Heart left ventricle (tissue), 13 donors: ENCODE measurements around the gene MSI2.
A peak's percentile ranks its signal among the peaks of the same experiment; 100 is the strongest.

Experiments
- POLR2A ChIP-seq, 2 donors: fragments of 450-650 bp; IDR thresholded peaks; one replicate each; pipeline ENCODE4 v1.6.1; 2017; ENCODE audit warnings: antibody characterized with exemption in 2 of 2, mild to moderate bottlenecking in 2 of 2, moderate library complexity in 2 of 2
- TF ChIP-seq, protein P1 (sequence below), 12 donors: fragments of 200-600 bp; sonication (generic) in 4 of 12; IDR thresholded peaks; one replicate each; pipeline versions ENCODE4 v1.5.0 to v1.8.0; 2018 to 2022; ENCODE audit warnings: antibody characterized with exemption in 12 of 12, mild to moderate bottlenecking in 5 of 12
- donor health status: ischemic (EF 13 %, LVEDD 7.1; RV severe dilation, severe dysfunction).
- donor health status: DM: no; HTN: yes; CAD: no.
- donor health status: DM: no; HTN: no; CAD: no.
- donor health status: ischemic (EF 25% LVEDD 6.9; RV normal size, moderate dysfunction).
- donor health status: ischemic (EF 25% LVEDD 5.7; RV mildly dilated, moderate dysfunction).
- donor health status: ischemic (EF 35%, LVEDD 5.7; RV mildly dilated, moderate dysfunction).
- donor health status: nonischemic (EF 11% LVEDD 7.7; RV severe dilation, severe dysfunction).
- donor health status: DM: yes; HTN: yes; CAD: no.
- donor health status: PGD.
- donor health status: ischemic (EF 29% LVEDD 5.4; RV normal size, mild dysfunction).
- donor health status: nonischemic (EF 23%, LVEDD 6.1; RV moderate dilation, normal function).

DNA sequence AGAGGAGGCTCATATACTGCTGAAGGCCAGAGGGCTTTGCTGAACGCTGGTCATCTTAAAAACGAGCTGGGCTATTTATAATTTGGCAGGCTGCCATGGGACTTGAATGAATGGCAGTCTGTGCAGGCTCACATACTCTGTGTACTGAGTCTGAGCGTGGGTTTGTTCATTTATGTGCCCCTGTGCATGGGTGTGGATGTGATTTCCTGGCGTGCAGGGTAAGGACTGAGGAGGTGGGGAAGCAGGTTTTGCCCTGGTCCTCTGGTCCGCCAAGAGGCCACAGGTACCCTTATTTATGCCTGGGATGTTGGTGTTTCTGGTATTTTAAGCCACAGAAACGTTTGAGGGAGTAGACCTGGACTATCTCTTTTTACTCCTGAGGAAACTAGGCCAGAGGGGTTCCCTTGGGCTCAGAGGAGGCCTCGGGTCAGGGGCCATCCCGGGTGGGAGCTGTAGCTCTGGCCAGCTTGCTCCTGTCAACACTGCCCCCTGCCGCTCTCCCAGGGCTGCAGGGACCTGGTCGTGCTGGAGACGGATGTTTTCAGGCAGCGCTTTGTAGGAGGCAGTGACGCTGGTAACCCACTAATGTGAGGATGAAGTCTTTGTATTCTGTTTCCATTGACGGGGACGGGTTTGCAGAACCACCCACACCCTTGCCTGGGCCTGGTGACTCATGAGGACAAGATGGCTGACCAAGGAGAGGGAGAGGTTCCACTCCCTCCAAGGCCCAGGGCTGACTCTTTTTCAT, 184.4 kb downstream of the MSI2 start:
- TF ChIP-seq, protein P1, sequence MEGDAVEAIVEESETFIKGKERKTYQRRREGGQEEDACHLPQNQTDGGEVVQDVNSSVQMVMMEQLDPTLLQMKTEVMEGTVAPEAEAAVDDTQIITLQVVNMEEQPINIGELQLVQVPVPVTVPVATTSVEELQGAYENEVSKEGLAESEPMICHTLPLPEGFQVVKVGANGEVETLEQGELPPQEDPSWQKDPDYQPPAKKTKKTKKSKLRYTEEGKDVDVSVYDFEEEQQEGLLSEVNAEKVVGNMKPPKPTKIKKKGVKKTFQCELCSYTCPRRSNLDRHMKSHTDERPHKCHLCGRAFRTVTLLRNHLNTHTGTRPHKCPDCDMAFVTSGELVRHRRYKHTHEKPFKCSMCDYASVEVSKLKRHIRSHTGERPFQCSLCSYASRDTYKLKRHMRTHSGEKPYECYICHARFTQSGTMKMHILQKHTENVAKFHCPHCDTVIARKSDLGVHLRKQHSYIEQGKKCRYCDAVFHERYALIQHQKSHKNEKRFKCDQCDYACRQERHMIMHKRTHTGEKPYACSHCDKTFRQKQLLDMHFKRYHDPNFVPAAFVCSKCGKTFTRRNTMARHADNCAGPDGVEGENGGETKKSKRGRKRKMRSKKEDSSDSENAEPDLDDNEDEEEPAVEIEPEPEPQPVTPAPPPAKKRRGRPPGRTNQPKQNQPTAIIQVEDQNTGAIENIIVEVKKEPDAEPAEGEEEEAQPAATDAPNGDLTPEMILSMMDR (IDR thresholded peaks at IDR 0.05) = peak; percentile 16 to 80 (median 56)
- TF ChIP-seq POLR2A (IDR thresholded peaks at IDR 0.05) = no peak
